Aorta (tissue), 5 donors: ENCODE data around the gene BMP5. TPM values are rescaled to one million over a fixed set of nuclear protein-coding genes. Genes with fewer than 3 reads are reported as not detected.
"Not testable (repeated sequence)": the region's sequence is repeated elsewhere in the genome, so short reads cannot be mapped to it uniquely, and the experiment has no call there.

Source experiments
- ATAC-seq: fragments of 200-7000 bp; cut with Tn5 transposase; one replicate; pipeline ENCODE4 v1.9.1; 2022; ENCODE audit warnings: moderate library complexity; ENCODE audit not compliant: low FRiP score
- DNase-seq, 2 donors: peaks; one replicate each; pipeline ENCODE4 v3.0.0-alpha.2; 2020
- H3K27ac ChIP-seq, 2 donors: one replicate each; pipeline ENCODE4 v1.5.1; 2013; ENCODE audit warnings: low read length in 2 of 2, mild to moderate bottlenecking in 2 of 2, moderate library complexity in 2 of 2, control low read depth in 1 of 2, inconsistent platforms in 1 of 2, low read depth in 1 of 2
- H3K27me3 ChIP-seq, 2 donors: one replicate each; pipeline ENCODE4 v1.6.1; 2013; ENCODE audit warnings: control low read depth in 1 of 2, low read length in 1 of 2, mild to moderate bottlenecking in 1 of 2, moderate library complexity in 1 of 2; ENCODE audit not compliant: insufficient read depth in 2 of 2, control insufficient read depth in 1 of 2
- H3K36me3 ChIP-seq, 2 donors: one replicate each; pipeline ENCODE4 v1.6.1; 2013; ENCODE audit warnings: control low read depth in 1 of 2, low read length in 1 of 2, mild to moderate bottlenecking in 1 of 2; ENCODE audit not compliant: insufficient read depth in 2 of 2, control insufficient read depth in 1 of 2
- H3K4me1 ChIP-seq, 2 donors: one replicate each; pipeline ENCODE4 v1.6.1; 2013; ENCODE audit warnings: low read length in 2 of 2, control low read depth in 1 of 2, mild to moderate bottlenecking in 1 of 2, moderate library complexity in 1 of 2; ENCODE audit not compliant: insufficient read depth in 2 of 2, control insufficient read depth in 1 of 2
- H3K4me3 ChIP-seq, 2 donors: one replicate each; pipeline ENCODE4 v1.5.1; 2013; ENCODE audit warnings: low read length in 2 of 2, control low read depth in 1 of 2, mild to moderate bottlenecking in 1 of 2
- H3K9me3 ChIP-seq: one replicate; pipeline ENCODE4 v1.6.1; 2013; ENCODE audit warnings: mild to moderate bottlenecking, low read length; ENCODE audit not compliant: control insufficient read depth
- WGBS, 2 donors: extraction: QIAGEN DNeasy Blood & Tissue Kit; methylation state at CpG; one replicate each; pipeline ENCODE4 v1.1.7; 2013; 5-methylcytosine and 5-hydroxymethylcytosine counted together
- intact Hi-C, 2 donors: fragments of 100-400 bp; cut with DNase I; formaldehyde crosslinking; loops; one replicate each; pipeline versions ENCODE4 v1.14.2 to v1.15.0; 2022
- long read RNA-seq, 2 donors: library from polyadenylated mRNA; unstranded; transcript quantifications; one replicate each; pipeline ENCODE4 v2.0.0, GENCODE V29; 2020 to 2021
- polyA plus RNA-seq, 2 donors: library from polyadenylated mRNA; stranded (reverse); fragments of 200-250 nt; gene quantifications; one replicate each; pipeline ENCODE4 v1.2.3, GENCODE V29; 2013
- total RNA-seq, 2 donors: library from RNA; stranded (reverse); fragmentation: NEBNext Ultra II Directional; extraction: Animal tissue kit (Norgen Biotek cat#: 25700); gene quantifications; one replicate each; pipeline ENCODE4 v1.2.1, GENCODE V29; 2021
- donor health status: healthy with polysubstance abuse.
- donor health status: Bipolar disorder and iron deficiency.
- donor health status: DM: no; HTN: no; CAD: no.
- donor health status: DM: no; HTN: no; CAD: no.
- donor health status: DM: yes; HTN: yes; CAD: no.

Gene BMP5
- total RNA-seq (1 to 10 TPM in 1 of 2 donors, under 1 TPM in 1; 0.45 to 1.5 TPM), polyA plus RNA-seq (under 1 TPM in 1 of 2 donors, not detected in 1; 0.38 TPM)
- long read RNA-seq, donor 1, result 0 reads
- long read RNA-seq, donor 2, partial matches to known transcripts, result 0 of 1 reads
- long read RNA-seq, donor 2, other reads (novel, unspliced or antisense), result 1 of 1 reads

- no peak for ATAC-seq
Measured at GRCh38 chr6:55875400-55875799, at the start of gene BMP5. Gene BMP5 (minus strand): TSS chr6:55875590. CDS start chr6:55874865, 725 bp downstream.

GRCh38 chr6:55922406-55922805, 47.0 kb upstream of the BMP5 start:
- Histone ChIP-seq H3K9me3 (no peaks in the 10 kb centered on the region), H3K4me3 (no peak overlapping the region), H3K27ac (no peak overlapping the region), H3K36me3 (no peaks in the 10 kb centered on the region), H3K27me3 (no peaks in the 10 kb centered on the region), H3K4me1 (no peaks in the 10 kb centered on the region)
- no peak for ATAC-seq
- no peak for DNase-seq
- intact Hi-C loops, result no loop called here

More at GRCh38 chr6:55875400-55875799, at the start of gene BMP5:
- Histone ChIP-seq H3K27ac (no peak within 1 kb of the TSS), H3K4me1 (no peaks in the 10 kb centered on the region), H3K9me3 (no peaks in the 10 kb centered on the region), H3K36me3 (no peaks in the 10 kb centered on the region), H3K27me3 (no peaks in the 10 kb centered on the region), H3K4me3 (no peak within 1 kb of the TSS)
- WGBS, 2 donors, result 50 to 58% methylated on average over 2 of the region's 2 CpGs
- intact Hi-C loops, result no loop called here
- no peak for DNase-seq

GRCh38 chr6:55919716-55920308, 44.4 kb upstream of the BMP5 start:
- Histone ChIP-seq H3K4me3 (no peak overlapping the region), H3K27me3 (no peaks in the 10 kb centered on the region), H3K4me1 (no peaks in the 10 kb centered on the region), H3K27ac (no peak overlapping the region), H3K9me3 (no peaks in the 10 kb centered on the region), H3K36me3 (no peaks in the 10 kb centered on the region)
- DNase-seq, result no peak
- ATAC-seq, result no peak
- WGBS, 2 donors, result 81 to 82% methylated on average over 5 of the region's 5 CpGs
- intact Hi-C loops, result no loop called here

GRCh38 chr6:55918639-55919038, 43.2 kb upstream of the BMP5 start:
- Histone ChIP-seq H3K4me3 (no peak overlapping the region), H3K36me3 (no peaks in the 10 kb centered on the region), H3K27me3 (no peaks in the 10 kb centered on the region), H3K4me1 (no peaks in the 10 kb centered on the region), H3K9me3 (no peaks in the 10 kb centered on the region), H3K27ac (no peak overlapping the region)
- ATAC-seq (no peak), DNase-seq (no peak)
- intact Hi-C loops, result no loop called here
- whole genome bisulfite sequencing, 2 donors, result 54 to 58% methylated on average over 2 of the region's 2 CpGs

GRCh38 chr6:55917751-55918415, 42.5 kb upstream of the BMP5 start:
- DNase-seq (no peak), ATAC-seq (peak; percentile 56)
- no peaks in the 10 kb centered on the region for H3K36me3 ChIP-seq
- 8 to 14% methylated on average over 3 of the region's 3 CpGs for WGBS, 2 donors
- H3K9me3 ChIP-seq, result no peaks in the 10 kb centered on the region
- intact Hi-C loops, result no loop called here
- H3K27me3 ChIP-seq, result no peaks in the 10 kb centered on the region
- H3K4me1 ChIP-seq, result no peaks in the 10 kb centered on the region
- no peak overlapping the region for H3K27ac ChIP-seq
- no peak overlapping the region for H3K4me3 ChIP-seq

GRCh38 chr6:55916188-55916587, 40.8 kb upstream of the BMP5 start:
- Histone ChIP-seq H3K27ac (no peak overlapping the region), H3K27me3 (no peaks in the 10 kb centered on the region), H3K36me3 (no peaks in the 10 kb centered on the region), H3K4me1 (no peaks in the 10 kb centered on the region), H3K4me3 (no peak overlapping the region), H3K9me3 (no peaks in the 10 kb centered on the region)
- intact Hi-C loops, result no loop called here
- DNase-seq (no peak), ATAC-seq (no peak)
- 88 to 92% methylated on average over 2 of the region's 2 CpGs for WGBS, 2 donors

GRCh38 chr6:55913228-55914195, 38.1 kb upstream of the BMP5 start:
- ATAC-seq, result peak; percentile 22
- H3K9me3 ChIP-seq, result no peaks in the 10 kb centered on the region
- H3K27ac ChIP-seq, result no peak overlapping the region
- no peak overlapping the region for H3K4me3 ChIP-seq
- H3K4me1 ChIP-seq, result no peaks in the 10 kb centered on the region
- H3K27me3 ChIP-seq, result no peaks in the 10 kb centered on the region
- intact Hi-C loops, result no loop called here
- H3K36me3 ChIP-seq, result no peaks in the 10 kb centered on the region
- 62 to 65% methylated on average over 3 of the region's 3 CpGs for WGBS, 2 donors
- no peak for DNase-seq

GRCh38 chr6:55910466-55910865, 35.1 kb upstream of the BMP5 start:
- H3K4me1 ChIP-seq, H3K9me3 ChIP-seq, H3K27me3 ChIP-seq, H3K36me3 ChIP-seq, intact Hi-C loops, DNase-seq, H3K4me3 ChIP-seq, H3K27ac ChIP-seq, ATAC-seq: not testable (repeated sequence)
- WGBS, 2 donors, result 80 to 96% methylated on average over 1 to 27 of the region's 28 CpGs
